NB4 (cell line): ENCODE results near the gene IGF1R.

Experiments
- DNase-seq: peaks from one replicate; pipeline ENCODE4 v3.0.0; 2010; ENCODE audit warnings: low read depth
- H3K4me3 ChIP-seq: one replicate; pipeline ENCODE4 v1.5.1; 2011; ENCODE audit warnings: mild to moderate bottlenecking, low read depth, low read length, moderate library complexity
- CTCF ChIP-seq: IDR thresholded peaks from one replicate; pipeline ENCODE4 v1.5.1; 2012; ENCODE audit warnings: low read depth, low read length
- MAX ChIP-seq: IDR thresholded peaks from 2 replicates; pipeline ENCODE4 v1.6.1; 2011; ENCODE audit warnings: low read depth, low read length
- MYC ChIP-seq: IDR thresholded peaks from 2 replicates; pipeline ENCODE4 v1.6.1; 2011; ENCODE audit warnings: low read depth, low read length
- POLR2A ChIP-seq: IDR thresholded peaks from 2 replicates; pipeline ENCODE4 v1.6.1; 2011; ENCODE audit warnings: mild to moderate bottlenecking; ENCODE audit not compliant: insufficient read length; ENCODE audit errors: extremely low read depth

Gene IGF1R

GRCh38 chr15:98712845-98713584 lies 64.7 kb downstream of the IGF1R start:
- no peak for DNase-seq
- TF ChIP-seq MAX, result no peak
- no peak for TF ChIP-seq POLR2A
- TF ChIP-seq MYC, result no peak
- no peak for TF ChIP-seq CTCF
- H3K4me3 ChIP-seq, result no peak overlapping the region

GRCh38 chr15:98713585-98714001 lies 65.3 kb downstream of the IGF1R start:
- no peak for DNase-seq
- H3K4me3 ChIP-seq, result no peak overlapping the region
- TF ChIP-seq POLR2A, result no peak
- TF ChIP-seq MYC, result no peak
- TF ChIP-seq MAX, result no peak
- TF ChIP-seq CTCF, result no peak

GRCh38 chr15:98714922-98715321 lies 66.6 kb downstream of the IGF1R start:
- DNase-seq, result no peak
- TF ChIP-seq MAX, result no peak
- no peak overlapping the region for H3K4me3 ChIP-seq

GRCh38 chr15:98715401-98715800 lies 67.1 kb downstream of the IGF1R start:
- DNase-seq, result no peak
- TF ChIP-seq POLR2A (no peak), MYC (no peak), MAX (no peak), CTCF (no peak)
- no peak overlapping the region for H3K4me3 ChIP-seq

GRCh38 chr15:98715890-98716443 lies 67.6 kb downstream of the IGF1R start:
- no peak for DNase-seq
- H3K4me3 ChIP-seq, result no peak overlapping the region
- TF ChIP-seq CTCF (no peak), POLR2A (no peak), MAX (no peak), MYC (no peak)

- DNase-seq, result no peak
- TF ChIP-seq POLR2A, result no peak
- TF ChIP-seq MAX, result no peak
- no peak for TF ChIP-seq CTCF
- TF ChIP-seq MYC, result no peak
Observed at GRCh38 chr15:98717371-98717770, 69.0 kb downstream of the IGF1R start.

More at GRCh38 chr15:98717371-98717770, 69.0 kb downstream of the IGF1R start:
- H3K4me3 ChIP-seq, result no peak overlapping the region
